Measurements from ENCODE around the gene ZNF662. TPM values are rescaled to one million over a fixed set of nuclear protein-coding genes. Genes with fewer than 3 reads are reported as not detected.

ZNF662 gene
- total RNA-seq (2011; cell fraction: chromatin; rRNA removed; ENCODE audit: low replicate concordance), result 0.32 and 0.67 TPM in 2 replicates
- total RNA-seq (2011; cell fraction: nucleolus; rRNA removed), result 0.17 and 0.39 TPM in 2 replicates
- total RNA-seq (2011; cell fraction: nucleoplasm; rRNA removed), result 0.29 and 0.31 TPM in 2 replicates
- 0.20 and 0.27 TPM in 2 replicates for total RNA-seq (2014; rRNA removed)
- total RNA-seq (2014; rRNA removed; fragmentation: Illumina TruSeq; extraction: Trizol), result 0.18 and 0.32 TPM in 2 replicates
- 0.33 and 0.49 TPM in 2 replicates for total RNA-seq (2015; rRNA removed; fragmentation: Illumina TruSeq; extraction: Trizol)
- total RNA-seq (2021), result 0.55 and 0.63 TPM in 2 replicates
- 0.13 and 0.30 TPM in 2 replicates for polyA plus RNA-seq (2011; rRNA removed)
- polyA plus RNA-seq (2011; cell fraction: cytosol; rRNA removed), result 0.10 and 0.15 TPM in 2 replicates
- 0.55 and 0.61 TPM in 2 replicates for polyA plus RNA-seq (2011; cell fraction: nucleus; rRNA removed)
- 0.64 and 1.8 TPM in 2 replicates for polyA plus RNA-seq (2012)
- 0.21 and 0.37 TPM in 2 replicates for polyA plus RNA-seq (2014; fragmentation: Illumina TruSeq; extraction: Trizol)
- polyA plus RNA-seq (2014; fragmentation: Nextera tagmentation; extraction: Ambion mirVana), result under 1 TPM; 0.07 to 0.22 TPM
- 0.03 and 0.28 TPM in 2 replicates for polyA plus RNA-seq (2014; rRNA removed)
- 0.14 and 0.39 TPM in 2 replicates for polyA minus RNA-seq (2011; rRNA and poly(A)+ RNA removed)
- polyA minus RNA-seq (2011; cell fraction: cytosol; rRNA and poly(A)+ RNA removed), result not detected in 2 replicates
- polyA minus RNA-seq (2011; cell fraction: nucleus; rRNA and poly(A)+ RNA removed), result 0.13 and 0.44 TPM in 2 replicates
- percentile 22 among the genes with signal in this experiment for Bru-seq, nascent RNA
- BruChase-seq, experiment 1, labeled RNA remaining after a 2-hour chase, result percentile 33 among the genes with signal in this experiment
- percentile 38 among the genes with signal in this experiment for BruChase-seq, experiment 2, labeled RNA remaining after a 6-hour chase
- long read RNA-seq, experiment 1, result 0 reads
- long read RNA-seq, experiment 2, result 0 reads
- long read RNA-seq, experiment 3, result 0 reads

GRCh38 chr3:42906070-42906847 lies at the start of gene ZNF662:
Gene ZNF662 (plus strand): TSS chr3:42906142. CDS start chr3:42908115, 1,973 bp downstream.
- peaks cover 30 to 33% of the 10 kb centered on the region in 2 experiments for H3K27me3 ChIP-seq (ENCODE audit: control insufficient read depth in 2 of 2, insufficient read depth in 2 of 2, low read length in 2 of 2)
- no peak within 1 kb of the TSS for H3K4me2 ChIP-seq (ENCODE audit: insufficient read depth, low read length)
- CTCF ChIA-PET (ENCODE audit: low intra/inter-chr PET ratio), result no interaction called here
- ATAC-seq (peak; percentile 66), DNase-seq (ENCODE audit: extremely low read depth in 1 of 4, low spot score in 3 of 4) (no peak), FAIRE-seq (no peak)
- 5% methylated on average over 53 of the region's 59 CpGs for WGBS (ENCODE audit: insufficient coverage, low coverage, missing lambda C conversion rate)
- H3K9me3 ChIP-seq (replicated peaks; ENCODE audit: control insufficient read depth, insufficient read depth, low read depth, low read length), result no peaks in the 10 kb centered on the region
- no peaks in the 10 kb centered on the region for H3K36me3 ChIP-seq (ENCODE audit: control insufficient read depth, insufficient read depth, low read length)
- peak within 1 kb of the TSS; percentile 33; the same call in 1 of the 2 replicates for H2AFZ ChIP-seq (ENCODE audit: low read depth, low read length)
- H3K27ac ChIP-seq (ENCODE audit: extremely low read depth, low read depth, low read length), result no peak within 1 kb of the TSS
- no peaks in the 10 kb centered on the region for H3K9me1 ChIP-seq (ENCODE audit: control insufficient read depth, insufficient read depth, low read length)
- intact Hi-C loops (cut with micrococcal nuclease), result no loop called here
- POLR2A ChIA-PET, result no interaction called here
- no peak within 1 kb of the TSS for H3K9ac ChIP-seq (ENCODE audit: insufficient read depth in 1 of 2, low read depth in 2 of 2, low read length in 2 of 2)
- in situ Hi-C loops (cut with MboI), result no loop called here
- no TSS peak for BruUV-seq (replicated peaks)
- H3K4me3 ChIP-seq, result no peak within 1 kb of the TSS
- H4K20me1 ChIP-seq (replicated peaks; ENCODE audit: control insufficient read depth, insufficient read depth, low read length), result 0 out of 2 replicates have a peak, but pooled peaks cover 4% of the 10 kb centered on the region
- peaks cover 0 to 14% of the 10 kb centered on the region in 2 experiments; a peak in 2 of 5 replicates for H3K4me1 ChIP-seq (replicated peaks in 1 of 2; ENCODE audit: control insufficient read depth in 2 of 2, insufficient read depth in 2 of 2, low read length in 2 of 2)
- H3K79me2 ChIP-seq (ENCODE audit: control insufficient read depth, insufficient read depth, low read length), result no peaks in the 10 kb centered on the region
- TF ChIP-seq ETV5 (CRISPR knock-in tag; IDR thresholded peaks at IDR 0.05; ENCODE audit: low read depth), result no peak
- TF ChIP-seq ZFX (CRISPR knock-in tag; IDR thresholded peaks at IDR 0.05), result peak; percentile 48; the same call in 1 of the 2 replicates
- peak in 1 of 2 experiments; percentile 50; a peak in 1 of 4 replicates for TF ChIP-seq MAZ (CRISPR knock-in tag; conservative IDR thresholded peaks at IDR 0.05 in 1 of 2, IDR thresholded peaks at IDR 0.05 in 1 of 2)
- TF ChIP-seq ARID2 (IDR thresholded peaks at IDR 0.05), result no peak
- TF ChIP-seq ZNF263 (CRISPR knock-in tag; IDR thresholded peaks at IDR 0.05; ENCODE audit: borderline replicate concordance), result peak; percentile 83

Data from K562 (cell line).